ENCODE data around the gene TNFRSF25. TPM values are rescaled to one million over a fixed set of nuclear protein-coding genes. Genes with fewer than 3 reads are reported as not detected.

TNFRSF25 gene
- total RNA-seq, 1 donor from 2014 or later: 8.2 TPM

GRCh38 chr1:6464514-6464836 lies 1.5 kb downstream of the TNFRSF25 start:
- DNase-seq (no peak), ATAC-seq (peak in 1 of 2 donors; percentile 5)
- no peaks in the 10 kb centered on the region for H3K9me3 ChIP-seq
- no peak overlapping the region for H3K4me3 ChIP-seq
- no peak overlapping the region for H3K27ac ChIP-seq
- intact Hi-C loops (cut with DNase I): no loop called here
- no peaks in the 10 kb centered on the region for H3K4me1 ChIP-seq
- H3K36me3 ChIP-seq: peaks cover 13% of the 10 kb centered on the region
- no peak for TF ChIP-seq CTCF (IDR thresholded peaks at IDR 0.05)
- peaks cover 21% of the 10 kb centered on the region for H3K27me3 ChIP-seq (ENCODE audit: low read depth)

- H3K27ac ChIP-seq: no peak overlapping the region
- no peak for TF ChIP-seq CTCF (IDR thresholded peaks at IDR 0.05)
- DNase-seq: no peak
- H3K36me3 ChIP-seq: peaks cover 9% of the 10 kb centered on the region
- H3K9me3 ChIP-seq: no peaks in the 10 kb centered on the region
- H3K27me3 ChIP-seq (ENCODE audit: low read depth): peaks cover 21% of the 10 kb centered on the region
- ATAC-seq: no peak
- intact Hi-C loops (cut with DNase I): no loop called here
- no peaks in the 10 kb centered on the region for H3K4me1 ChIP-seq
- H3K4me3 ChIP-seq: no peak overlapping the region
Measured at GRCh38 chr1:6463120-6463412, 2.9 kb downstream of the TNFRSF25 start.

GRCh38 chr1:6462412-6463119 lies 3.4 kb downstream of the TNFRSF25 start:
- H3K4me3 ChIP-seq: no peak overlapping the region
- H3K9me3 ChIP-seq: no peaks in the 10 kb centered on the region
- no peak overlapping the region for H3K27ac ChIP-seq
- DNase-seq (no peak), ATAC-seq (no peak)
- no peaks in the 10 kb centered on the region for H3K4me1 ChIP-seq
- TF ChIP-seq CTCF (IDR thresholded peaks at IDR 0.05): no peak
- intact Hi-C loops (cut with DNase I): no loop called here
- peaks cover 9% of the 10 kb centered on the region for H3K36me3 ChIP-seq
- peaks cover 21% of the 10 kb centered on the region for H3K27me3 ChIP-seq (ENCODE audit: low read depth)

- H3K4me3 ChIP-seq: peak overlapping the region; percentile 45
- TF ChIP-seq CTCF (IDR thresholded peaks at IDR 0.05): no peak
- peaks cover 24% of the 10 kb centered on the region for H3K27me3 ChIP-seq (ENCODE audit: low read depth)
- H3K9me3 ChIP-seq: no peaks in the 10 kb centered on the region
- H3K36me3 ChIP-seq: peaks cover 9% of the 10 kb centered on the region
- ATAC-seq (no peak), DNase-seq (no peak)
- intact Hi-C loops (cut with DNase I): no loop called here
- H3K4me1 ChIP-seq: no peaks in the 10 kb centered on the region
- no peak overlapping the region for H3K27ac ChIP-seq
Measured at GRCh38 chr1:6461538-6462411, 4.2 kb downstream of the TNFRSF25 start.

GRCh38 chr1:6461051-6461530 lies 4.9 kb downstream of the TNFRSF25 start:
- Histone ChIP-seq H3K9me3 (no peaks in the 10 kb centered on the region), H3K4me3 (peak overlapping the region; percentile 45), H3K4me1 (no peaks in the 10 kb centered on the region), H3K27ac (peak overlapping the region; percentile 67), H3K36me3 (peaks cover 9% of the 10 kb centered on the region), H3K27me3 (ENCODE audit: low read depth) (peaks cover 28% of the 10 kb centered on the region)
- DNase-seq (no peak), ATAC-seq (no peak)
- no peak for TF ChIP-seq CTCF (IDR thresholded peaks at IDR 0.05)
- intact Hi-C loops (cut with DNase I): no loop called here

Data from lower lobe of right lung (tissue), 2 donors.